ENCODE measurements around the gene CCDC187. TPM values are rescaled to one million over a fixed set of nuclear protein-coding genes. Genes with fewer than 3 reads are reported as not detected.

The CCDC187 gene
- total and polyA plus RNA-seq, 2 of the 4 experiments (the other 2 are of a cell fraction), result not detected

DNA sequence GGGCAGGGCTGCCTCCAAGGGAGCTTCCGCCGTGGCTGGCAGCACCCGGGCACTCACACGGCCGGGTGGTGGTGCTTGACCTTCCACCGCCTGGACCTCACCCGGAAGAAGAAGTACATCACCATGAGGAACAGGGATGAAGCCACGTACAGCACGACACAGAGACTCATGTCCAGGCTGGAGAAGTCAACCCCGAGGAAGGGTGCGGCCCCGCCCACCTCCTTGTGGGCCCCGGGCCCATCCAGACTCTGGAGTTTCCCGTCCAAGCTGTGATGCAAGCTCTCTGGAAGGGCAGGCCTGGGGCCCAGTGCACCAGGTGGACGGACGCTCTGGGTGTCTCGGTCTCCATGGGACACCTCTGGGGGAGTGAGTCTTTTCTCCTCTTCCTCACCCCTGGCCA is 95.2 kb downstream of the CCDC187 start:
- Histone ChIP-seq H3K9ac (ENCODE audit: low read depth, low read length) (no peak overlapping the region), H2AK9ac (replicated peaks; ENCODE audit: low read depth, low read length, poor library complexity) (no peak overlapping the region), H2AK5ac (ENCODE audit: low read depth, low read length) (no peak overlapping the region), H3K9me3 (ENCODE audit: control insufficient read depth, insufficient read depth, low read length) (0 out of 2 replicates have a peak, but pooled peaks cover 2% of the 10 kb centered on the region), H3K36me3 (ENCODE audit: control insufficient read depth, insufficient read depth, low read length) (peaks cover 4% of the 10 kb centered on the region), H3K27ac (ENCODE audit: insufficient read depth, low read length) (no peak overlapping the region), H3K56ac (ENCODE audit: extremely low read depth, insufficient read depth, low read length) (no peak overlapping the region), H3K18ac (ENCODE audit: low read depth, low read length) (no peak overlapping the region), H3K14ac (replicated peaks; ENCODE audit: low read depth, low read length) (no peak overlapping the region), H3K4me3 (ENCODE audit: insufficient read depth, low read depth, low read length) (no peak overlapping the region), H2BK120ac (ENCODE audit: low read depth, low read length) (no peak overlapping the region), H4K8ac (ENCODE audit: low read depth in 2 of 2, low read length in 2 of 2) (no peak overlapping the region), H4K20me1 (ENCODE audit: insufficient read depth, low read length) (peaks cover 15% of the 10 kb centered on the region), H3K4me1 (ENCODE audit: control insufficient read depth, insufficient read depth, low read length) (no peaks in the 10 kb centered on the region), H3K27me3 (ENCODE audit: control insufficient read depth, insufficient read depth, low read length) (peaks cover 12% of the 10 kb centered on the region), H2BK20ac (ENCODE audit: low read depth, low read length) (no peak overlapping the region), H3K79me1 (ENCODE audit: low read depth in 1 of 2, low read length in 2 of 2) (no peaks in the 10 kb centered on the region), H2BK15ac (ENCODE audit: low read depth, low read length) (no peak overlapping the region), H4K5ac (ENCODE audit: low read depth, low read length) (no peak overlapping the region), H4K91ac (ENCODE audit: insufficient read depth, low read depth, low read length) (no peak overlapping the region), H3K4me2 (ENCODE audit: low read depth, low read length) (no peak overlapping the region), H3K23ac (ENCODE audit: low read depth, low read length) (no peak overlapping the region), H3K4ac (ENCODE audit: low read depth, low read length) (no peak overlapping the region), H2BK5ac (ENCODE audit: low read depth, low read length, poor library complexity, severe bottlenecking) (no peak overlapping the region), H3K9me1 (ENCODE audit: insufficient read depth, low read length) (no peaks in the 10 kb centered on the region), H2AFZ (replicated peaks; ENCODE audit: low read length, poor library complexity) (no peak overlapping the region)
- intact Hi-C loops (cut with micrococcal nuclease) (no loop called here), dilution Hi-C loops (cut with HindIII; ENCODE audit: low sequenced_read_pairs, unreplicated experiment) (no loop called here), in situ Hi-C loops (cut with MboI; ENCODE audit: low sequenced_read_pairs) (no loop called here)
- no peak for DNase-seq
- ATAC-seq (ENCODE audit: low read depth), result no peak
- WGBS, 2 experiments (ENCODE audit: extremely low coverage in 2 of 2, insufficient read length in 1 of 2), result 87% methylated on average over 7 of the region's 17 CpGs; no CpG with 5 or more reads in 1 of the 2 experiments
- ChIA-PET POLR2A (ENCODE audit: unreplicated experiment) (no interaction called here), CTCF (no interaction called here)
- BruUV-seq (replicated peaks), result no TSS peak
- TF ChIP-seq NFE2L2 (IDR thresholded peaks at IDR 0.05; ENCODE audit: low read depth, low read length), result no peak
- no peak for TF ChIP-seq BHLHE40 (IDR thresholded peaks at IDR 0.05; ENCODE audit: low read depth, low read length)
- TF ChIP-seq, protein P1, sequence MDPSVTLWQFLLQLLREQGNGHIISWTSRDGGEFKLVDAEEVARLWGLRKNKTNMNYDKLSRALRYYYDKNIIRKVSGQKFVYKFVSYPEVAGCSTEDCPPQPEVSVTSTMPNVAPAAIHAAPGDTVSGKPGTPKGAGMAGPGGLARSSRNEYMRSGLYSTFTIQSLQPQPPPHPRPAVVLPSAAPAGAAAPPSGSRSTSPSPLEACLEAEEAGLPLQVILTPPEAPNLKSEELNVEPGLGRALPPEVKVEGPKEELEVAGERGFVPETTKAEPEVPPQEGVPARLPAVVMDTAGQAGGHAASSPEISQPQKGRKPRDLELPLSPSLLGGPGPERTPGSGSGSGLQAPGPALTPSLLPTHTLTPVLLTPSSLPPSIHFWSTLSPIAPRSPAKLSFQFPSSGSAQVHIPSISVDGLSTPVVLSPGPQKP (IDR thresholded peaks at IDR 0.05; ENCODE audit: borderline replicate concordance, low read depth, low read length), result no peak
- TF ChIP-seq FOS (IDR thresholded peaks at IDR 0.05; ENCODE audit: low read depth, low read length), result no peak
- no peak for TF ChIP-seq MXI1 (IDR thresholded peaks at IDR 0.05; ENCODE audit: borderline replicate concordance, low read depth, low read length)
- no peak for TF ChIP-seq MAZ (IDR thresholded peaks at IDR 0.05; ENCODE audit: borderline replicate concordance, low read depth, low read length)
- TF ChIP-seq RCOR1 (IDR thresholded peaks at IDR 0.05; ENCODE audit: insufficient replicate concordance, low read length), result no peak
- TF ChIP-seq RAD21 (IDR thresholded peaks at IDR 0.05; ENCODE audit: low read length), result no peak
- TF ChIP-seq SMC3 (IDR thresholded peaks at IDR 0.05; ENCODE audit: low read depth, low read length), result no peak
- no peak for TF ChIP-seq CHD1 (IDR thresholded peaks at IDR 0.05; ENCODE audit: low read depth, low read length)
- TF ChIP-seq, protein P2, sequence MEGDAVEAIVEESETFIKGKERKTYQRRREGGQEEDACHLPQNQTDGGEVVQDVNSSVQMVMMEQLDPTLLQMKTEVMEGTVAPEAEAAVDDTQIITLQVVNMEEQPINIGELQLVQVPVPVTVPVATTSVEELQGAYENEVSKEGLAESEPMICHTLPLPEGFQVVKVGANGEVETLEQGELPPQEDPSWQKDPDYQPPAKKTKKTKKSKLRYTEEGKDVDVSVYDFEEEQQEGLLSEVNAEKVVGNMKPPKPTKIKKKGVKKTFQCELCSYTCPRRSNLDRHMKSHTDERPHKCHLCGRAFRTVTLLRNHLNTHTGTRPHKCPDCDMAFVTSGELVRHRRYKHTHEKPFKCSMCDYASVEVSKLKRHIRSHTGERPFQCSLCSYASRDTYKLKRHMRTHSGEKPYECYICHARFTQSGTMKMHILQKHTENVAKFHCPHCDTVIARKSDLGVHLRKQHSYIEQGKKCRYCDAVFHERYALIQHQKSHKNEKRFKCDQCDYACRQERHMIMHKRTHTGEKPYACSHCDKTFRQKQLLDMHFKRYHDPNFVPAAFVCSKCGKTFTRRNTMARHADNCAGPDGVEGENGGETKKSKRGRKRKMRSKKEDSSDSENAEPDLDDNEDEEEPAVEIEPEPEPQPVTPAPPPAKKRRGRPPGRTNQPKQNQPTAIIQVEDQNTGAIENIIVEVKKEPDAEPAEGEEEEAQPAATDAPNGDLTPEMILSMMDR (conservative IDR thresholded peaks at IDR 0.05; ENCODE audit: low read depth, low read length), result no peak
- no peak for TF ChIP-seq MAFK (IDR thresholded peaks at IDR 0.05; ENCODE audit: low read depth, low read length)
- no peak for TF ChIP-seq RFX5 (IDR thresholded peaks at IDR 0.05; ENCODE audit: low read depth, low read length)
- TF ChIP-seq USF2 (IDR thresholded peaks at IDR 0.05; ENCODE audit: low read depth, low read length), result no peak
- TF ChIP-seq POLR2A (IDR thresholded peaks at IDR 0.05; ENCODE audit: low read depth, low read length), result no peak
- TF ChIP-seq CEBPB (IDR thresholded peaks at IDR 0.05; ENCODE audit: low read depth, low read length), result no peak
